ENCODE data around the gene VLDLR.

DNA sequence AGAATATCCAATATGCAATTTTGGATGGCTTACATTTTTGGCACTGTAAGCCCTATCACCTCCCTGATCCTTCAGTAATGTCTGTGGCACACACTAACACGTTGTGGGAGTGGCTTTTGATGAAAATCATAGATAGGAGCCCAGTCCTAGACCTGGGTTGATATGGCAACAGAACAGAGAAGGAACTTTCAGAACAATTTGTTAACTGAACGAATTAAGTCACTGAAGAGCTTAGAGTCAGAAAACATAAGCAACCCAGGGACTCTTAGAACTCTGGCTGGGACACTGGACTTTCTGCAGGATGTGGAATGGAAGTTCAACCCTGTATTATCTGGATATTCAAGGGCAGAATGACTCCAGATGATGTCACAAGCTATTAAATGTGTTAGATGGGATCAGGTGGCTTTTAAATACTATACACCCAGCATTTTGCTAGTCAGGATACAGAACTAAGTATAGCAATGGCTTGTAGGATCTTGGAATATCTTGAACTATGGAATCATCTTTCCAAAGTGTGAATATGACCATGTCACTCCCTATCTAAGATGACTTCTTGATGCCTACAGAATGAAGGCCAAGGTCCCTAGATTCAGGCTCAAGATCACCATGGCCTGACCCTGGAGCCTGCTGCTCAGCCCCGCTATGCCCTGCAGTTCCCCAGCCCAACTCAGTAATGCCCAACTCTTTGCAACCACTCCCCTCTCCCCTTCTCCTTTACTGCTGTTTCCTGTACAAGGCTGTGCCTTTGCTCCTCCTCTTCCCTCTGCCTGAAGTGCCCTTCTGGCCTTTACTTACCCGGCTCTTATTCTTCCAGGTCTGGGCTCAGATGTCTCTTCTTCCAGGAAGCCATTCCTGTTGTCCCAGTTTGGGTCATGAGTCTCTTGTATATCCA, 42.8 kb downstream of the VLDLR start:
- no peak for TF ChIP-seq CTCF (IDR thresholded peaks at IDR 0.05)
- TF ChIP-seq SIN3A (IDR thresholded peaks at IDR 0.05; ENCODE audit: borderline replicate concordance, insufficient read depth, low read depth, low read length), result no peak
- no peak for TF ChIP-seq POLR2AphosphoS5 (IDR thresholded peaks at IDR 0.05; ENCODE audit: low read depth, low read length)
